CMK (cell line): ENCODE measurements around the gene PPARD.
"Not testable (repeated sequence)": the region's sequence is repeated elsewhere in the genome, so short reads cannot be mapped to it uniquely, and the experiment has no call there.

Experiments
- DNase-seq: peaks from one replicate; pipeline ENCODE4 v3.0.0-alpha.2; 2010; ENCODE audit warnings: low read depth

PPARD gene

GRCh38 chr6:35382015-35382414 lies 39.7 kb downstream of the PPARD start:
- DNase-seq, result no peak

GRCh38 chr6:35385457-35386202 lies 43.3 kb downstream of the PPARD start:
- no peak for DNase-seq

GRCh38 chr6:35386989-35387388 lies 44.6 kb downstream of the PPARD start:
- no peak for DNase-seq

- no peak for DNase-seq
Measured at GRCh38 chr6:35388030-35388429, 45.7 kb downstream of the PPARD start.

- DNase-seq, result no peak
Measured at GRCh38 chr6:35388772-35389352, 46.5 kb downstream of the PPARD start.

GRCh38 chr6:35389386-35389785 lies 47.0 kb downstream of the PPARD start:
- DNase-seq, result not testable (repeated sequence)

- DNase-seq, result no peak
Measured at GRCh38 chr6:35391240-35391968, 49.0 kb downstream of the PPARD start.

- no peak for DNase-seq
Measured at GRCh38 chr6:35392111-35392702, 49.8 kb downstream of the PPARD start.

- DNase-seq, result no peak
Measured at GRCh38 chr6:35392773-35393672, 50.7 kb downstream of the PPARD start.

GRCh38 chr6:35396991-35397390 lies 54.6 kb downstream of the PPARD start:
- DNase-seq, result no peak

- no peak for DNase-seq
Measured at GRCh38 chr6:35397806-35398418, 55.6 kb downstream of the PPARD start.

- DNase-seq, result no peak
Measured at GRCh38 chr6:35398526-35398925, 56.2 kb downstream of the PPARD start.

GRCh38 chr6:35400111-35400510 lies 57.8 kb downstream of the PPARD start:
- DNase-seq, result no peak

- no peak for DNase-seq
Measured at GRCh38 chr6:35400901-35401311, 58.5 kb downstream of the PPARD start.

- DNase-seq, result no peak
Measured at GRCh38 chr6:35401514-35401913, 59.2 kb downstream of the PPARD start.

GRCh38 chr6:35402136-35402855 lies 59.9 kb downstream of the PPARD start:
- no peak for DNase-seq

GRCh38 chr6:35402856-35403191 lies 60.5 kb downstream of the PPARD start:
- no peak for DNase-seq

GRCh38 chr6:35403544-35404442 lies 61.4 kb downstream of the PPARD start:
- no peak for DNase-seq

GRCh38 chr6:35406711-35407485 lies 64.5 kb downstream of the PPARD start:
- no peak for DNase-seq
